Lower lobe of right lung (tissue), 2 donors: ENCODE results near the gene HIPK2. TPM values are rescaled to one million over a fixed set of nuclear protein-coding genes. Genes with fewer than 3 reads are reported as not detected.

Experiments used
- ATAC-seq, 2 donors: fragments of 200-7000 bp; cut with Tn5 transposase; one replicate each; pipeline ENCODE4 v1.9.1; 2020 to 2022; ENCODE audit warnings: mild to moderate bottlenecking in 2 of 2, moderate library complexity in 2 of 2
- DNase-seq: peaks from one replicate; pipeline ENCODE4 v3.0.0-alpha.2; 2020
- H3K27ac ChIP-seq: fragments of 200-600 bp; one replicate; pipeline ENCODE4 v1.8.0; 2022
- H3K27me3 ChIP-seq: fragments of 200-600 bp; one replicate; pipeline ENCODE4 v1.8.0; 2022; ENCODE audit warnings: low read depth
- H3K36me3 ChIP-seq: fragments of 200-600 bp; one replicate; pipeline ENCODE4 v1.8.0; 2022; ENCODE audit warnings: mild to moderate bottlenecking
- H3K4me1 ChIP-seq: fragments of 200-600 bp; one replicate; pipeline ENCODE4 v1.8.0; 2022
- H3K4me3 ChIP-seq: fragments of 200-600 bp; one replicate; pipeline ENCODE4 v1.8.0; 2022; ENCODE audit warnings: mild to moderate bottlenecking
- H3K9me3 ChIP-seq: fragments of 200-600 bp; one replicate; pipeline ENCODE4 v1.8.0; 2022
- CTCF ChIP-seq: fragments of 200-600 bp; IDR thresholded peaks from one replicate; pipeline ENCODE4 v1.8.0; 2022; ENCODE audit warnings: antibody characterized with exemption, mild to moderate bottlenecking
- intact Hi-C: fragments of 100-400 bp; cut with DNase I; formaldehyde crosslinking; loops from one replicate; pipeline ENCODE4 v1.11.0; 2022
- total RNA-seq: library from RNA; stranded (reverse); fragmentation: NEBNext Ultra II Directional; extraction: Animal tissue kit (Norgen Biotek cat#: 25700); gene quantifications from one replicate; pipeline ENCODE4 v1.2.1, GENCODE V29; 2021
- donor health status: DM: no; HTN: yes; CAD: no; lungs with severe emphysema.

Gene HIPK2
- total RNA-seq, 1 donor from 2014 or later, result 81.0 TPM

GRCh38 chr7:139698844-139699243, 79.0 kb downstream of the HIPK2 start:
- H3K4me3 ChIP-seq, result no peak overlapping the region
- H3K27me3 ChIP-seq, result no peaks in the 10 kb centered on the region
- no peak overlapping the region for H3K27ac ChIP-seq
- intact Hi-C loops, result no loop called here
- peaks cover 14% of the 10 kb centered on the region for H3K36me3 ChIP-seq
- DNase-seq (no peak), ATAC-seq (no peak)
- H3K9me3 ChIP-seq, result no peaks in the 10 kb centered on the region
- no peak for TF ChIP-seq CTCF
- peaks cover 44% of the 10 kb centered on the region for H3K4me1 ChIP-seq

GRCh38 chr7:139698278-139698677, 79.5 kb downstream of the HIPK2 start:
- Histone ChIP-seq H3K4me3 (no peak overlapping the region), H3K27me3 (no peaks in the 10 kb centered on the region), H3K4me1 (peaks cover 43% of the 10 kb centered on the region), H3K36me3 (peaks cover 14% of the 10 kb centered on the region), H3K27ac (no peak overlapping the region), H3K9me3 (no peaks in the 10 kb centered on the region)
- no peak for TF ChIP-seq CTCF
- intact Hi-C loops, result no loop called here
- no peak for ATAC-seq
- no peak for DNase-seq

GRCh38 chr7:139697056-139697455, 80.7 kb downstream of the HIPK2 start:
- ATAC-seq (no peak), DNase-seq (no peak)
- no peak overlapping the region for H3K27ac ChIP-seq
- no peak overlapping the region for H3K4me3 ChIP-seq
- TF ChIP-seq CTCF, result no peak
- H3K27me3 ChIP-seq, result no peaks in the 10 kb centered on the region
- no peaks in the 10 kb centered on the region for H3K9me3 ChIP-seq
- H3K4me1 ChIP-seq, result peaks cover 33% of the 10 kb centered on the region
- intact Hi-C loops, result no loop called here
- H3K36me3 ChIP-seq, result peaks cover 14% of the 10 kb centered on the region

GRCh38 chr7:139696552-139696951, 81.2 kb downstream of the HIPK2 start:
- Histone ChIP-seq H3K36me3 (peaks cover 14% of the 10 kb centered on the region), H3K27me3 (no peaks in the 10 kb centered on the region), H3K4me1 (peaks cover 33% of the 10 kb centered on the region), H3K27ac (no peak overlapping the region), H3K9me3 (no peaks in the 10 kb centered on the region), H3K4me3 (no peak overlapping the region)
- DNase-seq, result no peak
- TF ChIP-seq CTCF, result no peak
- intact Hi-C loops, result no loop called here
- peak; percentile 36 to 62 for ATAC-seq

GRCh38 chr7:139695588-139695987, 82.2 kb downstream of the HIPK2 start:
- Histone ChIP-seq H3K9me3 (no peaks in the 10 kb centered on the region), H3K27me3 (no peaks in the 10 kb centered on the region), H3K27ac (no peak overlapping the region), H3K36me3 (peaks cover 19% of the 10 kb centered on the region), H3K4me1 (peaks cover 34% of the 10 kb centered on the region), H3K4me3 (no peak overlapping the region)
- intact Hi-C loops, result no loop called here
- ATAC-seq (no peak), DNase-seq (no peak)
- TF ChIP-seq CTCF, result no peak

GRCh38 chr7:139695051-139695450, 82.7 kb downstream of the HIPK2 start:
- no peaks in the 10 kb centered on the region for H3K9me3 ChIP-seq
- no peak for TF ChIP-seq CTCF
- DNase-seq (no peak), ATAC-seq (no peak)
- no peak overlapping the region for H3K27ac ChIP-seq
- intact Hi-C loops, result no loop called here
- peaks cover 24% of the 10 kb centered on the region for H3K36me3 ChIP-seq
- H3K27me3 ChIP-seq, result no peaks in the 10 kb centered on the region
- H3K4me1 ChIP-seq, result peaks cover 29% of the 10 kb centered on the region
- no peak overlapping the region for H3K4me3 ChIP-seq
